Loucy (cell line): ENCODE data around the gene TTC27.

Experiments used
- H2AFZ ChIP-seq: fragments of 200-600 bp; sonication (generic); 2 replicates; pipeline ENCODE4 v1.6.0; 2016; ENCODE audit warnings: antibody characterized with exemption, mild to moderate bottlenecking, low read length, moderate library complexity
- H3F3A ChIP-seq: fragments of 200-600 bp; 2 replicates; pipeline ENCODE4 v1.6.0; 2016; ENCODE audit warnings: antibody characterized with exemption, low read depth, mild to moderate bottlenecking
- H3K27me3 ChIP-seq: fragments of 200-600 bp; sonication (generic); 2 replicates; pipeline ENCODE4 v1.6.1; 2014; ENCODE audit warnings: low read length, mild to moderate bottlenecking; ENCODE audit not compliant: insufficient read depth, poor library complexity, severe bottlenecking
- H3K36me3 ChIP-seq: fragments of 200-600 bp; sonication (generic); 2 replicates; pipeline ENCODE4 v1.6.1; 2016; ENCODE audit warnings: low read length; ENCODE audit not compliant: insufficient read depth
- H3K4me1 ChIP-seq: fragments of 200-600 bp; sonication (generic); 2 replicates; pipeline ENCODE4 v1.5.1; 2014; ENCODE audit warnings: low read length, mild to moderate bottlenecking; ENCODE audit not compliant: insufficient read depth, poor library complexity, severe bottlenecking
- H3K4me2 ChIP-seq: fragments of 200-600 bp; sonication (generic); 2 replicates; pipeline ENCODE4 v1.6.0; 2014; ENCODE audit warnings: antibody characterized with exemption, low read length, low read depth, mild to moderate bottlenecking; ENCODE audit not compliant: poor library complexity, severe bottlenecking
- H3K4me3 ChIP-seq: fragments of 200-600 bp; sonication (generic); 2 replicates; pipeline ENCODE4 v1.5.1; 2014; ENCODE audit warnings: low read length, mild to moderate bottlenecking, mixed read lengths; ENCODE audit not compliant: poor library complexity, severe bottlenecking
- H3K79me2 ChIP-seq: fragments of 200-600 bp; sonication (generic); 2 replicates; pipeline ENCODE4 v1.6.1; 2014; ENCODE audit warnings: low read length; ENCODE audit not compliant: insufficient read depth
- H3K9ac ChIP-seq: fragments of 200-600 bp; sonication (generic); 2 replicates; pipeline ENCODE4 v1.6.0; 2014; ENCODE audit warnings: mild to moderate bottlenecking, low read depth, low read length, moderate library complexity; ENCODE audit not compliant: poor library complexity, severe bottlenecking
- H3K9me2 ChIP-seq: fragments of 200-600 bp; sonication (generic); replicated peaks from 2 replicates; pipeline ENCODE4 v1.6.1; 2016; ENCODE audit warnings: low read depth, low read length, mixed read lengths
- H3K9me3 ChIP-seq: fragments of 200-600 bp; sonication (generic); 2 replicates; pipeline ENCODE4 v1.6.1; 2014; ENCODE audit warnings: mild to moderate bottlenecking, antibody characterized with exemption, low read length, low read depth; ENCODE audit not compliant: insufficient read depth
- H4K20me1 ChIP-seq: fragments of 200-600 bp; sonication (generic); 2 replicates; pipeline ENCODE4 v1.6.0; 2014; ENCODE audit warnings: antibody characterized with exemption, low read length, mild to moderate bottlenecking; ENCODE audit not compliant: insufficient read depth, poor library complexity, severe bottlenecking
- EZH2phosphoT487 ChIP-seq: fragments of 200-600 bp; IDR thresholded peaks from 2 replicates; pipeline ENCODE4 v1.6.1; 2018; ENCODE audit warnings: antibody characterized with exemption, mild to moderate bottlenecking, moderate library complexity, borderline replicate concordance
- TF ChIP-seq, protein P1 (sequence below): fragments of 200-600 bp; sonication (generic); conservative IDR thresholded peaks from 2 replicates; pipeline ENCODE4 v1.5.1; 2014; ENCODE audit warnings: mild to moderate bottlenecking, antibody characterized with exemption, low read length

The TTC27 gene

DNA sequence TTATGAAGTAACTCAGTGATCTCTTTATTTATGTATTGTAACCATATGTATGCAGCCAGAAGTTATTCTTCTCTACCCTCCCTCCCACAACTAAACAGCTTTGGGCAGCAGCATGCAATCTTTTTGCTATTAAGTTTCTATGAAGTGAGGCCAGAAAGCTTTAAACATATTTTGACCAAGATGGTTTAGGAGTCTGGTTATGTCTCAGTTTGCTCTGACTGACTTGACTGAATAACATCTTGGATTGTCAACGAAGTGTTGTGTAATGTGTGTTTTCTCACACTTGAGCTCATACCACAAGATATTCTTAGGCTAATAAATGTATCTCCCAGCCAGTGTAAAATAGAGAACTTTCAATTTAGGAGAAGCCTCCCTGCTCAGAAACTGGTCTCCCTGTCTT lies 104.3 kb downstream of the TTC27 start:
- no peaks in the 10 kb centered on the region for H3K27me3 ChIP-seq
- H3K9me3 ChIP-seq, result no peaks in the 10 kb centered on the region
- 0 out of 2 replicates have a peak, but pooled peaks cover 4% of the 10 kb centered on the region for H3K36me3 ChIP-seq
- H2AFZ ChIP-seq, result no peak overlapping the region
- H3K4me1 ChIP-seq, result peaks cover 5% of the 10 kb centered on the region
- H3K4me3 ChIP-seq, result no peak overlapping the region
- no peaks in the 10 kb centered on the region for H3K9me2 ChIP-seq
- no peak for TF ChIP-seq EZH2phosphoT487
- TF ChIP-seq, protein P1, sequence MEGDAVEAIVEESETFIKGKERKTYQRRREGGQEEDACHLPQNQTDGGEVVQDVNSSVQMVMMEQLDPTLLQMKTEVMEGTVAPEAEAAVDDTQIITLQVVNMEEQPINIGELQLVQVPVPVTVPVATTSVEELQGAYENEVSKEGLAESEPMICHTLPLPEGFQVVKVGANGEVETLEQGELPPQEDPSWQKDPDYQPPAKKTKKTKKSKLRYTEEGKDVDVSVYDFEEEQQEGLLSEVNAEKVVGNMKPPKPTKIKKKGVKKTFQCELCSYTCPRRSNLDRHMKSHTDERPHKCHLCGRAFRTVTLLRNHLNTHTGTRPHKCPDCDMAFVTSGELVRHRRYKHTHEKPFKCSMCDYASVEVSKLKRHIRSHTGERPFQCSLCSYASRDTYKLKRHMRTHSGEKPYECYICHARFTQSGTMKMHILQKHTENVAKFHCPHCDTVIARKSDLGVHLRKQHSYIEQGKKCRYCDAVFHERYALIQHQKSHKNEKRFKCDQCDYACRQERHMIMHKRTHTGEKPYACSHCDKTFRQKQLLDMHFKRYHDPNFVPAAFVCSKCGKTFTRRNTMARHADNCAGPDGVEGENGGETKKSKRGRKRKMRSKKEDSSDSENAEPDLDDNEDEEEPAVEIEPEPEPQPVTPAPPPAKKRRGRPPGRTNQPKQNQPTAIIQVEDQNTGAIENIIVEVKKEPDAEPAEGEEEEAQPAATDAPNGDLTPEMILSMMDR, result no peak
- no peaks in the 10 kb centered on the region for H3K79me2 ChIP-seq
- no peak overlapping the region for H3K4me2 ChIP-seq
- H3K9ac ChIP-seq, result no peak overlapping the region
- H4K20me1 ChIP-seq, result no peaks in the 10 kb centered on the region
- H3F3A ChIP-seq, result no peaks in the 10 kb centered on the region

DNA sequence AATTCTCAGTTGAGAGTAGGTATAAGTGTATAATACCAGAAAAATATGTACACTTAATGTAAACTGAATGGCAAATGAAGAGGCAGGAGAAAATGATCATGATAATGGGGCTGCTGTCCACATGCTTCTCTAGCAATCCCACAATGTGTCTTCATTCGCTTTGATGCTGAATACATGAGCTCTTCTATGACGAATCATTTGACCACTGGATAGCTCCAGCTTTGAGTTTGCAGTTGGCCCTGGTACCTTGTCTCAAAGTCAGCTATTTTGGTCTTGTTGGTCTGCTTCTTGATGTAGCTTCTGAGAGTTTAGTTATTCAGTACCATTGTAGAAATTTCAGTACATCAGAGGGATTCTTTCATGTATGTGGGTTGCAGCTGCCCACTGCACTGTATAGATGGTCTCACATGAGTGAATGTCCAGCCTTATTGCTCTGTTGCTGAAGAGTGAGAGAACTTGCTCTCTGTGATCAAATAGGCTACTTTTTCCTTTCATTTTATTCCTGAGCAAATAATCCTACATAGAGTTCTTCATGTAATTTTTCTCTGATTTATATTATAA lies 105.1 kb downstream of the TTC27 start:
- Histone ChIP-seq H4K20me1 (no peaks in the 10 kb centered on the region), H3K9me2 (no peaks in the 10 kb centered on the region), H3K27me3 (no peaks in the 10 kb centered on the region), H3F3A (no peaks in the 10 kb centered on the region), H3K9me3 (no peaks in the 10 kb centered on the region), H3K4me3 (no peak overlapping the region), H2AFZ (peak overlapping the region; percentile 28; the same call in 1 of the 2 replicates), H3K36me3 (peaks cover 4% of the 10 kb centered on the region; the same call in 1 of the 2 replicates), H3K9ac (no peak overlapping the region), H3K4me1 (peaks cover 5% of the 10 kb centered on the region), H3K79me2 (no peaks in the 10 kb centered on the region), H3K4me2 (no peak overlapping the region)
- TF ChIP-seq, protein P1, result no peak
- TF ChIP-seq EZH2phosphoT487, result no peak

DNA sequence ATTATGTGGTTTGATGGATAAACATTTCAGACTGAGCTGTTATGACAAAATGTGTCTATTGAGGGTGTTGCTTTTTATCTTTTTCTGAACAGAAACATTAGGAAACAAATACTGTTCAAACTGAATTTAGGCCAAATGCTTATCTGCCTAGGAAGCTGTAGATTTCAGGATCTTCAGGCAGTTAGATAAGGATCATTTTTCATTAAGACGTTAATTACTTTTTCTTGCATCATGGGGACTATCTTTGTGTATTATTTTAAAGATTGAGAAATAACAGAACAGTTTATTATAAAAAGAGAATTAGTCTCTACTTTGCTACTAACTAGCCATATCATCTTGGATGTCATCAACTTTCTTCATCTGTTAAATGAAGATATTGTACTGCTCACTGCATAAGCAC lies 107.5 kb downstream of the TTC27 start:
- no peaks in the 10 kb centered on the region for H3K27me3 ChIP-seq
- no peaks in the 10 kb centered on the region for H3K9me3 ChIP-seq
- no peaks in the 10 kb centered on the region for H3K9me2 ChIP-seq
- H4K20me1 ChIP-seq, result no peaks in the 10 kb centered on the region
- no peak overlapping the region for H3K4me2 ChIP-seq
- no peaks in the 10 kb centered on the region for H3F3A ChIP-seq
- no peak overlapping the region for H3K4me3 ChIP-seq
- H3K36me3 ChIP-seq, result peaks cover 4% of the 10 kb centered on the region; the same call in 1 of the 2 replicates
- TF ChIP-seq EZH2phosphoT487, result no peak
- TF ChIP-seq, protein P1, result no peak
- no peak overlapping the region for H3K9ac ChIP-seq
- H2AFZ ChIP-seq, result no peak overlapping the region
- no peaks in the 10 kb centered on the region for H3K79me2 ChIP-seq
- peaks cover 5% of the 10 kb centered on the region for H3K4me1 ChIP-seq
